Measurements from ENCODE around the gene TMEM63B. TPM values are rescaled to one million over a fixed set of nuclear protein-coding genes. Genes with fewer than 3 reads are reported as not detected.

Gene TMEM63B
- total RNA-seq, 5 donors from 2014 or later (not counting 1 experiment from before 2014, with no cell fraction given), result 16.6 to 21.1 (median 19.3) TPM

DNA sequence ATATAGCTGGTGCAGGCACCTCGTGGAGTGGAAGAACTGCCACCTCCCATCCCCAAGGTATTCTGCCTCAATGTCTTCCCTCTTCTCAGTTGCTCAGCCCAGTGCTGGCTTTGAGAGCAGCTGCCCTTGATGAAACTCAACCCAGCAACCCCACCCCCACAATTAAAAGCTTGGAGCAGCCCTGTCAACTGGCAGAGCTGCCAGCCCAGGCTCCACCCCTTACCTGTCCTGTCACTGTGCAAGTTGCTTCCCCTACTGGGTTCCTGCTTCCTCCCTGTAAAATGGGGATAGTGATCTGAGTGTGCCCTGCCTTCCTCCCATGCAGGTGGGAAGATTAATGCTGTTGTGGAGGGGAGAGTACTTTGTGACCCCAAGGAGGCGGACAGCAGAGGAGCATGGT is 4.5 kb downstream of the TMEM63B start:
- Histone ChIP-seq H3K27me3 (replicated peaks in 1 of 2; ENCODE audit: control insufficient read depth in 2 of 2, extremely low read depth in 1 of 2, insufficient read depth in 2 of 2, low read length in 1 of 2) (no peaks in the 10 kb centered on the region), H3K4me1 (ENCODE audit: control insufficient read depth in 1 of 2, extremely low read depth in 1 of 2, insufficient read depth in 2 of 2, low read length in 2 of 2) (peaks cover 0 to 17% of the 10 kb centered on the region in 2 experiments), H3K4me3 (ENCODE audit: control insufficient read depth in 1 of 2, extremely low read depth in 1 of 2, low read length in 1 of 2) (no peak overlapping the region), H3K27ac (ENCODE audit: low read length) (no peak overlapping the region), H3K9me3 (no peaks in the 10 kb centered on the region), H3K36me3 (ENCODE audit: control insufficient read depth in 2 of 2, extremely low read depth in 1 of 2, insufficient read depth in 1 of 2, low read length in 1 of 2) (peaks cover 0 to 16% of the 10 kb centered on the region in 2 donors)
- no peaks in the 10 kb centered on the region for H3K27me3 Mint-ChIP-seq
- POLR2A ChIA-PET, result interaction anchor here in 1 of 2 donors (0.6 to 1.1 kb wide), 2 partner anchors 9 to 1089 kb away, joined by 4 read pairs; no protein-coding TSS in a partner anchor
- no peak for ATAC-seq (replicated peaks in 1 of 4)
- H3K36me3 Mint-ChIP-seq, result peaks cover 14% of the 10 kb centered on the region
- H3K27ac Mint-ChIP-seq, result no peak overlapping the region
- WGBS (ENCODE audit: insufficient coverage), result 100% methylated on average over 1 of the region's 2 CpGs
- H3K9me3 Mint-ChIP-seq, result no peaks in the 10 kb centered on the region
- DNase-seq, result no peak
- H3K4me3 Mint-ChIP-seq, result no peak overlapping the region
- peaks cover 29 to 32% (median 30%) of the 10 kb centered on the region in 3 donors for H3K4me1 Mint-ChIP-seq
- CTCF ChIA-PET, result interaction anchor here in 1 of 2 donors (0.6 to 1.6 kb wide), 4 partner anchors 14 to 363 kb away, joined by 3 to 4 read pairs (median 4); partner anchors contain the start of gene VEGFA

GRCh38 chr6:44132476-44132875 is 5.1 kb downstream of the TMEM63B start:
- Mint-ChIP-seq H3K27ac (no peak overlapping the region), H3K36me3 (peaks cover 17% of the 10 kb centered on the region), H3K27me3 (no peaks in the 10 kb centered on the region), H3K9me3 (no peaks in the 10 kb centered on the region), H3K4me3 (no peak overlapping the region), H3K4me1 (peaks cover 29 to 32% (median 30%) of the 10 kb centered on the region in 3 donors)
- ChIA-PET POLR2A (no interaction called here), CTCF (interaction anchor here in 1 of 2 donors (0.6 to 1.2 kb wide), 2 partner anchors 327 to 363 kb away, joined by 3 read pairs; partner anchors contain the start of gene VEGFA)
- no peaks in the 10 kb centered on the region for H3K9me3 ChIP-seq
- no peaks in the 10 kb centered on the region for H3K27me3 ChIP-seq (replicated peaks in 1 of 2; ENCODE audit: control insufficient read depth in 2 of 2, extremely low read depth in 1 of 2, insufficient read depth in 2 of 2, low read length in 1 of 2)
- no peak for ATAC-seq (replicated peaks in 1 of 4)
- H3K4me3 ChIP-seq (ENCODE audit: control insufficient read depth in 1 of 2, extremely low read depth in 1 of 2, low read length in 1 of 2), result no peak overlapping the region
- 87% methylated on average over 4 of the region's 4 CpGs for WGBS (ENCODE audit: insufficient coverage)
- DNase-seq, result no peak
- H3K4me1 ChIP-seq (ENCODE audit: control insufficient read depth in 1 of 2, extremely low read depth in 1 of 2, insufficient read depth in 2 of 2, low read length in 2 of 2), result peaks cover 0 to 17% of the 10 kb centered on the region in 2 experiments
- H3K36me3 ChIP-seq (ENCODE audit: control insufficient read depth in 2 of 2, extremely low read depth in 1 of 2, insufficient read depth in 1 of 2, low read length in 1 of 2), result peaks cover 3 to 19% of the 10 kb centered on the region in 2 donors
- H3K27ac ChIP-seq (ENCODE audit: low read length), result no peak overlapping the region

DNA sequence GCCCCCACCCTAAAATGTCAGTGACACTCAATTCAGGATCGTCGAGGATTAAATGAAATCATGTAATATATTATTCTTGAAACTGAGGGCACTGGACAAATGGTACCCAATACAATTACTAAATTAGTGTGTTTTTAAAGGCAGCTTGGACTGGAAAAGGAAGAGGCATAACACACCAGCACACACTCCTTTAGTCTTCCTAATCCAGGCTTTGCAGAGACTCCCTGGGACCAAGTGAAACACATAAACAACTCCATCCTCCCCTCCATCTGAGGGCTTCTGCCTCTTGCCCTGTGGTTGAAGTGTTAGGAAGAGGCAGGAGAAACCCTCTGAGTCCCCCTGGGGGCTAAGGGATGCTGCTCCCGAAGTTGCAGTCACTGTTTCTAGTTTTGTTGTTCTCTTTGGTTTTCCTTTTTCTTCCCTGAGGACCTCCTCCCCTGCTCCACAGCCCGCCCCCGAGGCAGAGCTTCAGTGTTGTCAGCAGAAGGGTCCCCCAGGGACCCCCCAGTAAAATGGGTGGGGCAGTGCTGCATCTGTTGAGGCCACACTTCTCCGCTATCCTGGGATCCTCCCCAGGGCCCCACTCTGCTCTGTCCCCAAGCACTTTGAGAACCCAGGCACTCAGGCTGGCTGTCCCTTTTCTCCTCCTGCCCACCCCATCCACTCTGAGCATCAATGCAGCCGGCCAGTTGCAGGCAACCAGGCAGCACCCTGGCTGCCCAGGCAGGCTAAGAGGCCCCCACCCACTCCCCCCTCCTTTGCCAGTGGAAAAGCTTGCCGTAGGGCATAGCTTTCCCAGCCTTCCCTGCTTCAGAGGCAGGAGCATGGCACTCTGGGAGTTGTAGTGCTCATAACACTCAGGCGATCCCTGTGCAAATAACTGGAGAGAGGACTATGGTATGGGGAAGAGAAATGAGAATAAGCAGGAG is 5.9 kb downstream of the TMEM63B start:
- Mint-ChIP-seq H3K9me3 (no peaks in the 10 kb centered on the region), H3K4me1 (peaks cover 29 to 31% (median 29%) of the 10 kb centered on the region in 3 donors), H3K36me3 (peaks cover 17% of the 10 kb centered on the region), H3K27ac (no peak overlapping the region), H3K27me3 (no peaks in the 10 kb centered on the region), H3K4me3 (no peak overlapping the region)
- Histone ChIP-seq H3K9me3 (no peaks in the 10 kb centered on the region), H3K4me3 (ENCODE audit: control insufficient read depth in 1 of 2, extremely low read depth in 1 of 2, low read length in 1 of 2) (no peak overlapping the region), H3K27ac (ENCODE audit: low read length) (no peak overlapping the region), H3K27me3 (replicated peaks in 1 of 2; ENCODE audit: control insufficient read depth in 2 of 2, extremely low read depth in 1 of 2, insufficient read depth in 2 of 2, low read length in 1 of 2) (no peaks in the 10 kb centered on the region), H3K36me3 (ENCODE audit: control insufficient read depth in 2 of 2, extremely low read depth in 1 of 2, insufficient read depth in 1 of 2, low read length in 1 of 2) (peaks cover 3 to 19% of the 10 kb centered on the region in 2 donors), H3K4me1 (ENCODE audit: control insufficient read depth in 1 of 2, extremely low read depth in 1 of 2, insufficient read depth in 2 of 2, low read length in 2 of 2) (peaks cover 0 to 13% of the 10 kb centered on the region in 2 experiments)
- 65% methylated on average over 5 of the region's 9 CpGs for WGBS (ENCODE audit: insufficient coverage)
- ChIA-PET POLR2A (no interaction called here), CTCF (interaction anchor here in 1 of 2 donors (0.6 kb wide), 1 partner anchor 328 kb away, joined by 3 read pairs; no protein-coding TSS in a partner anchor)
- no peak for DNase-seq
- peak in 2 of 4 experiments; percentile 13 to 42 for ATAC-seq (replicated peaks in 1 of 4)

DNA sequence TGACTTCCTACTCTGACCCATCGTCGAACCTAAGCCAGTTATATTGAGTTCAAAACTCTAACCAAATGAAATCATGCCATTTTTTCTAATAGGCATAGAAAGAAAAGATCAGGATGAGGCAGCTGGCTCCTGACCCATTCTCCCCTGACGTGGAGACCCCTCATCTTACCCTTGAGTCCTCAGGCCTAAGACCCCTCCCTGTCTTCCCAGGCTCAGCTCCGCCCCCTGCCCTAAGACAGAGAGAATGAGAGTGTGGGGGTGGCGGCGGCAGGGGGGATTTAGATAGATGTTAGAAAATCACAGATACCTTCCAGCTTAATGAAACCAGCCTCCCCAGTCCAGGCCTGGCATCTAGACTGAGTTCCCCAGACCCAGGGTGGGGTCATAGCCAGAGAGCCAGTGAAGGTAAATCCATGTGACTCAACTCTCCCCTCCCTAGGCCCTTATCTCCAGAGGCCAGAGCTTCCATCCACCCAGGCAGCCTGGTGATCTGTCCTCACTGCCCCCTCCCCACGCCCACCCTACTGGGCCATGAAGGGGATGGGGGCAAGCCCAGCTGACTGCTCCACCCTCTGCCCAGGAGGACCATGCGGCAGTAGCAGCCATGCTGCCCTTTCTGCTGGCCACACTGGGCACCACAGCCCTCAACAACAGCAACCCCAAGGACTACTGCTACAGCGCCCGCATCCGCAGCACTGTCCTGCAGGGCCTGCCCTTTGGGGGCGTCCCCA is 6.8 kb downstream of the TMEM63B start:
- peak in 1 of 4 experiments; percentile 18 for ATAC-seq (replicated peaks in 1 of 4)
- ChIA-PET POLR2A (no interaction called here), CTCF (no interaction called here)
- Histone ChIP-seq H3K4me1 (ENCODE audit: control insufficient read depth in 1 of 2, extremely low read depth in 1 of 2, insufficient read depth in 2 of 2, low read length in 2 of 2) (peaks cover 0 to 7% of the 10 kb centered on the region in 2 experiments), H3K4me3 (ENCODE audit: control insufficient read depth in 1 of 2, extremely low read depth in 1 of 2, low read length in 1 of 2) (no peak overlapping the region), H3K36me3 (ENCODE audit: control insufficient read depth in 2 of 2, extremely low read depth in 1 of 2, insufficient read depth in 1 of 2, low read length in 1 of 2) (peaks cover 3 to 19% of the 10 kb centered on the region in 2 donors), H3K27me3 (replicated peaks in 1 of 2; ENCODE audit: control insufficient read depth in 2 of 2, extremely low read depth in 1 of 2, insufficient read depth in 2 of 2, low read length in 1 of 2) (no peaks in the 10 kb centered on the region), H3K27ac (ENCODE audit: low read length) (no peak overlapping the region), H3K9me3 (no peaks in the 10 kb centered on the region)
- Mint-ChIP-seq H3K9me3 (no peaks in the 10 kb centered on the region), H3K4me3 (no peak overlapping the region), H3K4me1 (peaks cover 24 to 25% (median 24%) of the 10 kb centered on the region in 3 donors), H3K27me3 (no peaks in the 10 kb centered on the region), H3K27ac (no peak overlapping the region), H3K36me3 (peaks cover 17% of the 10 kb centered on the region)
- DNase-seq, result no peak
- 87% methylated on average over 6 of the region's 12 CpGs for WGBS (ENCODE audit: insufficient coverage)

DNA sequence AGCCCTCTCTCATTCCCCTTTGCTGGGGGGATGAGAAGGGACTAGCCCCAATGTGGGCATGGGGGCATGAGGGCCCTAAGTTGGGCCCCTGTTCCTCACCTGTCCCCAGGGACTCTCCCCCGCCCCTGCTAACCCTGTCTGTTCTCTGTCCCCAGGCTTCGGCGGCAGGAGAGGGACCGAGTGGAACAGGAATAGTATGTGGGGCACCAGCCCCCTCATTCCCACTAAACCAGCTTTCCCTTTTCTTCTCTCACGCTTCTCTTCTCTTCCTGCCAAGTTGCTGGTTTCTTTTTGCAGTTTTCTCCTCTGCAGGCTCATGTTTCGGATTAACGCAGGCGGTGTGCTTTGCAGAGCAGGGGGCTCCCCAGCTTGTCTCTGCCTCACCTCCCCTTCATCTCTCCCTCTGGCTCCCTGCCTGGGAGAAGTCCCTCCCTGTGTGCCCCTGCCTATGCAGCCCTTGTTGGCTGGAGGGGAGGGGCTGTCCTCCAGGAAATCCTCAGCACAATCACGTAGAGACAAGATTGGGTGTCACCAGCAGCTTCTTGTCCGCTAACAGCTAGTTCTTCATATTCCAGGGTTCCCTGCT is 7.9 kb downstream of the TMEM63B start:
- 86% methylated on average over 6 of the region's 10 CpGs for WGBS (ENCODE audit: insufficient coverage)
- POLR2A ChIA-PET, result no interaction called here
- Histone ChIP-seq H3K4me3 (ENCODE audit: control insufficient read depth in 1 of 2, extremely low read depth in 1 of 2, low read length in 1 of 2) (no peak overlapping the region), H3K36me3 (ENCODE audit: control insufficient read depth in 2 of 2, extremely low read depth in 1 of 2, insufficient read depth in 1 of 2, low read length in 1 of 2) (peaks cover 3 to 26% of the 10 kb centered on the region in 2 donors), H3K4me1 (ENCODE audit: control insufficient read depth in 1 of 2, extremely low read depth in 1 of 2, insufficient read depth in 2 of 2, low read length in 2 of 2) (peaks cover 0 to 7% of the 10 kb centered on the region in 2 experiments), H3K9me3 (no peaks in the 10 kb centered on the region), H3K27me3 (replicated peaks in 1 of 2; ENCODE audit: control insufficient read depth in 2 of 2, extremely low read depth in 1 of 2, insufficient read depth in 2 of 2, low read length in 1 of 2) (no peaks in the 10 kb centered on the region), H3K27ac (ENCODE audit: low read length) (no peak overlapping the region)
- Mint-ChIP-seq H3K27ac (no peak overlapping the region), H3K27me3 (no peaks in the 10 kb centered on the region), H3K4me1 (peaks cover 17 to 19% (median 18%) of the 10 kb centered on the region in 3 donors), H3K9me3 (no peaks in the 10 kb centered on the region), H3K4me3 (no peak overlapping the region), H3K36me3 (peaks cover 26% of the 10 kb centered on the region)
- ATAC-seq (replicated peaks in 1 of 4) (no peak), DNase-seq (no peak)
- CTCF ChIA-PET, result no interaction called here

DNA sequence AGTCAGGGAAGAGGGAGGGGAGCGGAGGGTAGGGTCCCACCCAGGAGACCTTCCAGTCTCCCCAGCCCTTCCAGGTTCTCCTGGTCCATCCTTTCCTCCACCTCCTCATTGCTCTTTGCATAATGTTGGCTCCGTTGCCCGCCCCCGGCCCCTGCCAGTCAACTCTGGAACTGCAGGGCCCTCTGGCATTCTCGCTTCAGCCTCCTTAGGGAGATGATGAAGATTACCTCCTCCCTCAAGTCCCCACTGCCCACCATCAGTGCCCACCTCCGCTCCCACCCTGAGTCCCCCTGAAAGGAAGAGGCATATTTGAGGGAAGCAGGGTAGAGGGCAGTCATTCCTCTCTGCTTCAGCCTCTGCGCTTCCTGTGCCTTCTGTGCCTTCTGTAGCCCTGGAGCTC is 8.5 kb downstream of the TMEM63B start:
- no peak for DNase-seq
- 100% methylated on average over 1 of the region's 7 CpGs for WGBS (ENCODE audit: insufficient coverage)
- ChIA-PET POLR2A (no interaction called here), CTCF (no interaction called here)
- H3K27me3 ChIP-seq (replicated peaks in 1 of 2; ENCODE audit: control insufficient read depth in 2 of 2, extremely low read depth in 1 of 2, insufficient read depth in 2 of 2, low read length in 1 of 2), result no peaks in the 10 kb centered on the region
- H3K9me3 ChIP-seq, result no peaks in the 10 kb centered on the region
- peaks cover 3 to 32% of the 10 kb centered on the region in 2 donors for H3K36me3 ChIP-seq (ENCODE audit: control insufficient read depth in 2 of 2, extremely low read depth in 1 of 2, insufficient read depth in 1 of 2, low read length in 1 of 2)
- no peak overlapping the region for H3K4me3 ChIP-seq (ENCODE audit: control insufficient read depth in 1 of 2, extremely low read depth in 1 of 2, low read length in 1 of 2)
- Mint-ChIP-seq H3K27me3 (no peaks in the 10 kb centered on the region), H3K9me3 (no peaks in the 10 kb centered on the region), H3K36me3 (peaks cover 32% of the 10 kb centered on the region), H3K4me1 (peaks cover 17 to 19% (median 18%) of the 10 kb centered on the region in 3 donors), H3K4me3 (no peak overlapping the region), H3K27ac (no peak overlapping the region)
- no peak for ATAC-seq (replicated peaks in 1 of 4)
- peaks cover 0 to 7% of the 10 kb centered on the region in 2 experiments for H3K4me1 ChIP-seq (ENCODE audit: control insufficient read depth in 1 of 2, extremely low read depth in 1 of 2, insufficient read depth in 2 of 2, low read length in 2 of 2)
- H3K27ac ChIP-seq (ENCODE audit: low read length), result no peak overlapping the region
